CD14-positive monocyte (primary cell): ENCODE data around the gene NOX3. TPM values are rescaled to one million over a fixed set of nuclear protein-coding genes. Genes with fewer than 3 reads are reported as not detected.

ENCODE experiments used
- DNase-seq, 3 donors: peaks; one replicate each; pipeline ENCODE4 v3.0.0-alpha.2; 2011 to 2022
- H2AFZ ChIP-seq: 2 replicates; pipeline ENCODE4 v1.6.0; 2012; ENCODE audit warnings: mild to moderate bottlenecking, low read depth, low read length, inconsistent platforms; ENCODE audit not compliant: insufficient read depth, poor library complexity, severe bottlenecking
- H3K27ac ChIP-seq, 2 donors: 1 replicate in 1 of 2; 2 replicates in 1 of 2; pipeline ENCODE4 v1.5.1; 2012 to 2013; ENCODE audit warnings: low read length in 2 of 2, control low read depth in 1 of 2, inconsistent platforms in 1 of 2, low read depth in 1 of 2, mild to moderate bottlenecking in 1 of 2
- H3K27me3 ChIP-seq, 2 donors: one replicate each; pipeline versions ENCODE4 v1.6.0 to v1.6.1; 2011 to 2013; ENCODE audit warnings: low read length in 2 of 2; ENCODE audit not compliant: control insufficient read depth in 2 of 2, insufficient read depth in 2 of 2
- H3K36me3 ChIP-seq, 2 donors: replicated peaks in 1 of 2; 1 replicate in 1 of 2; 2 replicates in 1 of 2; pipeline versions ENCODE4 v1.5.1 to v1.6.1; 2012 to 2013; ENCODE audit warnings: low read length in 2 of 2, control low read depth in 1 of 2, inconsistent platforms in 1 of 2, mild to moderate bottlenecking in 1 of 2; ENCODE audit not compliant: insufficient read depth in 2 of 2, control insufficient read depth in 1 of 2
- H3K4me1 ChIP-seq, 2 donors: 1 replicate in 1 of 2; 2 replicates in 1 of 2; pipeline versions ENCODE4 v1.5.1 to v1.6.1; 2012 to 2013; ENCODE audit warnings: low read length in 2 of 2, control low read depth in 1 of 2, inconsistent platforms in 1 of 2, mild to moderate bottlenecking in 1 of 2, moderate library complexity in 1 of 2; ENCODE audit not compliant: insufficient read depth in 2 of 2, control insufficient read depth in 1 of 2
- H3K4me2 ChIP-seq: replicated peaks from 2 replicates; pipeline ENCODE3; 2012; ENCODE audit warnings: low read length, moderate library complexity, mild to moderate bottlenecking; ENCODE audit not compliant: poor library complexity, severe bottlenecking; ENCODE audit errors: extremely low read depth
- H3K4me3 ChIP-seq, 3 experiments: fragments of 200-600 bp in 1 of 3; sonication (generic) in 1 of 3; replicated peaks in 1 of 3; 1 replicate in 2 of 3; 2 replicates in 1 of 3; pipeline ENCODE4 v1.5.1; 2011 to 2013; ENCODE audit warnings: low read length in 3 of 3, mild to moderate bottlenecking in 3 of 3, control low read depth in 2 of 3, low read depth in 2 of 3, inconsistent platforms in 1 of 3, moderate library complexity in 1 of 3
- H3K79me2 ChIP-seq: 2 replicates; pipeline ENCODE4 v1.6.0; 2012; ENCODE audit warnings: mild to moderate bottlenecking, control low read depth, inconsistent platforms, low read length, moderate library complexity; ENCODE audit not compliant: insufficient read depth
- H3K9ac ChIP-seq: 2 replicates; pipeline ENCODE4 v1.6.0; 2017; ENCODE audit warnings: low read length, mild to moderate bottlenecking; ENCODE audit not compliant: insufficient read depth, poor library complexity, severe bottlenecking
- H3K9me3 ChIP-seq, 2 donors: replicated peaks in 1 of 2; 1 replicate in 1 of 2; 2 replicates in 1 of 2; pipeline versions ENCODE4 v1.5.1 to v1.6.1; 2012 to 2013; ENCODE audit warnings: low read length in 2 of 2, control low read depth in 1 of 2; ENCODE audit not compliant: control insufficient read depth in 1 of 2, insufficient read depth in 1 of 2
- H4K20me1 ChIP-seq: 2 replicates; pipeline ENCODE4 v1.6.0; 2012; ENCODE audit warnings: mild to moderate bottlenecking, low read length, control low read depth, moderate library complexity; ENCODE audit not compliant: insufficient read depth
- H3K27ac Mint-ChIP-seq, 7 donors: one replicate each; pipeline ENCODE4 v1.8.0; 2020; ENCODE audit warnings: mild to moderate bottlenecking in 7 of 7, mixed read lengths in 7 of 7, moderate library complexity in 6 of 7, inconsistent platforms in 2 of 7
- H3K27me3 Mint-ChIP-seq, 3 donors: one replicate each; pipeline ENCODE4 v1.8.0; 2021 to 2022; ENCODE audit warnings: low read depth in 3 of 3, mild to moderate bottlenecking in 3 of 3, mixed read lengths in 3 of 3, moderate library complexity in 3 of 3, inconsistent platforms in 1 of 3
- H3K36me3 Mint-ChIP-seq, 2 donors: one replicate each; pipeline ENCODE4 v1.8.0; 2020; ENCODE audit warnings: mixed read lengths in 2 of 2, inconsistent platforms in 1 of 2, mild to moderate bottlenecking in 1 of 2
- H3K4me1 Mint-ChIP-seq: one replicate; pipeline ENCODE4 v1.8.0; 2020; ENCODE audit warnings: mild to moderate bottlenecking, mixed read lengths
- H3K4me3 Mint-ChIP-seq, 2 donors: one replicate each; pipeline ENCODE4 v1.8.0; 2020; ENCODE audit warnings: mild to moderate bottlenecking in 2 of 2, mixed read lengths in 2 of 2, moderate library complexity in 1 of 2
- H3K9me3 Mint-ChIP-seq, 7 donors: one replicate each; pipeline ENCODE4 v1.8.0; 2020 to 2022; ENCODE audit warnings: mixed read lengths in 7 of 7, mild to moderate bottlenecking in 6 of 7, moderate library complexity in 6 of 7, inconsistent platforms in 2 of 7
- CTCF ChIP-seq: fragments of 200-600 bp; IDR thresholded peaks from one replicate; pipeline ENCODE4 v1.8.0; 2022; ENCODE audit warnings: antibody characterized with exemption, mild to moderate bottlenecking
- WGBS: methylation state at CpG from one replicate; pipeline ENCODE4 v1.1.5; 2013; ENCODE audit warnings: missing lambda C conversion rate; ENCODE audit not compliant: insufficient coverage; 5-methylcytosine and 5-hydroxymethylcytosine counted together
- intact Hi-C, 2 donors: fragments of 100-400 bp; cut with micrococcal nuclease; formaldehyde crosslinking; loops; one replicate each; pipeline versions ENCODE4 v1.15.0 to v1.15.1; 2023
- polyA plus RNA-seq, 3 donors: library from polyadenylated mRNA; depleted of rRNA in 1 of 3; unstranded in 2 of 3; stranded (reverse) in 1 of 3; fragments of 300-500 nt in 2 of 3; fragments of >200 nt in 1 of 3; fragmentation: Illumina TruSeq in 2 of 3; gene quantifications; 1 replicate in 2 of 3; 2 replicates in 1 of 3; pipeline ENCODE4 v1.2.3, GENCODE V29; 2012 to 2021

NOX3 gene
- polyA plus RNA-seq, 3 donors = not detected

GRCh38 chr6:155422635-155423034 lies 33.0 kb downstream of the NOX3 start:
- Histone ChIP-seq H3K4me1 (peaks cover 15% of the 10 kb centered on the region in 2 donors), H3K36me3 (no peaks in the 10 kb centered on the region), H3K4me3 (no peak overlapping the region), H3K79me2 (no peaks in the 10 kb centered on the region), H3K27me3 (no peaks in the 10 kb centered on the region), H3K9ac (no peak overlapping the region), H3K27ac (no peak overlapping the region), H3K9me3 (no peaks in the 10 kb centered on the region), H2AFZ (no peak overlapping the region), H3K4me2 (no peak overlapping the region), H4K20me1 (no peaks in the 10 kb centered on the region)
- 95% methylated on average over 10 of the region's 10 CpGs for WGBS
- no peak for DNase-seq
- H3K9me3 Mint-ChIP-seq = no peaks in the 10 kb centered on the region
- no peak overlapping the region for H3K27ac Mint-ChIP-seq
- H3K4me1 Mint-ChIP-seq = peaks cover 16% of the 10 kb centered on the region
- H3K36me3 Mint-ChIP-seq = no peaks in the 10 kb centered on the region
- H3K4me3 Mint-ChIP-seq = no peak overlapping the region
- H3K27me3 Mint-ChIP-seq = peaks cover 0 to 1% (median 0%) of the 10 kb centered on the region in 3 donors
- TF ChIP-seq CTCF = no peak
- intact Hi-C loops = loop anchor here in 1 of 2 donors (10.0 kb wide), 1 partner anchor 98 kb away; no protein-coding TSS in a partner anchor

- H3K36me3 ChIP-seq = no peaks in the 10 kb centered on the region
- H3K79me2 ChIP-seq = no peaks in the 10 kb centered on the region
- Mint-ChIP-seq H3K27me3 (no peaks in the 10 kb centered on the region), H3K4me3 (no peak overlapping the region), H3K4me1 (peaks cover 24% of the 10 kb centered on the region), H3K9me3 (no peaks in the 10 kb centered on the region), H3K27ac (no peak overlapping the region), H3K36me3 (no peaks in the 10 kb centered on the region)
- H4K20me1 ChIP-seq = no peaks in the 10 kb centered on the region
- H3K27ac ChIP-seq = no peak overlapping the region
- WGBS = 83% methylated on average over 1 of the region's 2 CpGs
- no peaks in the 10 kb centered on the region for H3K9me3 ChIP-seq
- H2AFZ ChIP-seq = no peak overlapping the region
- no peak overlapping the region for H3K9ac ChIP-seq
- no peak overlapping the region for H3K4me2 ChIP-seq
- no peak overlapping the region for H3K4me3 ChIP-seq
- H3K27me3 ChIP-seq = no peaks in the 10 kb centered on the region
- peaks cover 20 to 22% of the 10 kb centered on the region in 2 donors for H3K4me1 ChIP-seq
- TF ChIP-seq CTCF = no peak
- intact Hi-C loops = loop anchor here in 1 of 2 donors (10.0 kb wide), 1 partner anchor 96 kb away; no protein-coding TSS in a partner anchor
- DNase-seq = no peak
These were observed 35.1 kb downstream of the NOX3 start for GRCh38 chr6:155420492-155420891.
